HG03342 (cell line): ENCODE data around the gene RHOH.
A peak's percentile ranks its signal among the peaks of the same experiment; 100 is the strongest.

Experiments
- ATAC-seq: cut with Tn5 transposase; IDR thresholded peaks from one replicate; pipeline ENCODE4 v1.9.1; 2021; ENCODE audit warnings: mild to moderate bottlenecking, moderate library complexity; ENCODE audit not compliant: unreplicated experiment

RHOH gene

DNA sequence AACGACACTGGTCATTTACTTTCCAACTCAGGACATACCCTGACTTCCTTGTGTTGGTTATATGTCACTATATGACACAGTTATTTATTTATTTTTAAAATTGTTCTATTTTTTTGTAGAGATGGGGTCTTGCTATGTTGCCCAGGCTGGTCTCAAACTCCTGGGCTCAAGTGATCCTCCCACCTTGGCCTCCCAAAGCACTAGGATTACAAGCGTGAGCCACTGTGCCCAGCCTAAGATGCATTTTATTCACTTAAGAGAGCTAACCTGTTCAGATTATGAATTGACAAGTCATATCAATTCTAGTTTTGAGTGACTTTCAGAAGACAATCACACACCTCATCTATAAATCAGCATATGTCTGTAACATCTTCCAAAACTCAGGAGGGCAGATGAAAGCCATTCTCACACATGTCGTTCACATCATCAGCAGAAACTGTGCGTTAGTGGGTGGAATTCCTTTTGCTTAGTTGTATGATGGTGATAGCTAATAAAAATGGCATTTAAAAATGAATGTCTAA is 9.4 kb upstream of the RHOH start:
- no peak for ATAC-seq

DNA sequence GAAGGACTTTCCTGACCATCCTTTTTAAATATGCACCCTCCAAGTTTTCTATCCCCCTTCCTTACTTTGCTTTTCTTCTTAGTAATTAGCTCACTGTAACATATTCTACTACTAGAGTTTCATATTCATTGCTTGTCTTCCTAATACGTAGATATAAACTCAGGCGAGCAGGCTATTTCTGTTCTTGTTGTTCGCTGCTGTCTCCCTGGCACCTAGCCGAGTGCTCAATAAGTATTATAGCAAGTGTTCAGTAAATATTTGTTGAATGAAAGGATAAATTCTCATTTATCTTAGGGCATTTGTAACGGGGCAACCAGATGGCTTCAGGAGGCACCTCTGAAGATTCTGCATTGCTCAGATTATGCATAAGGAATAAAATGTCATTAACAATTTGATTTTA is 6.8 kb upstream of the RHOH start:
- no peak for ATAC-seq

DNA sequence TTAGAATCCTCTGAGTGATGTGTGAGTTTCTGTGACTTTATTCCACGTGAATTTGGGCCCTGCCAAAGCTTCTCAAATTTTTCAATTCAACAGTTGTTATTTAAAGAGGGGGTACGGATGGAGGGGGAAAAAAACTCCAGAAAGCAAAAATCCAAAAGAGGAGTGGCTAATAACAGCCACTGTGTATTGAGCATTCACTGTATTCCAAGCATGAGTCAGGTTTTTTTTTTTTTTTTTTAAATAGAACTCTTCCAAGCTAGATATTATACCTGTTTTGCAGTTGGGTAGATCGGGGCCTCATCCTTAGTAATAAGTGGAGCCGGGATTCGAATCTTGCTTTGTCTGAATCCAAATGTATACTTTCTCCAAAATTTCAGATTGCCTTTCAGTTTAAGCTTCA is 6.4 kb upstream of the RHOH start:
- no peak for ATAC-seq

DNA sequence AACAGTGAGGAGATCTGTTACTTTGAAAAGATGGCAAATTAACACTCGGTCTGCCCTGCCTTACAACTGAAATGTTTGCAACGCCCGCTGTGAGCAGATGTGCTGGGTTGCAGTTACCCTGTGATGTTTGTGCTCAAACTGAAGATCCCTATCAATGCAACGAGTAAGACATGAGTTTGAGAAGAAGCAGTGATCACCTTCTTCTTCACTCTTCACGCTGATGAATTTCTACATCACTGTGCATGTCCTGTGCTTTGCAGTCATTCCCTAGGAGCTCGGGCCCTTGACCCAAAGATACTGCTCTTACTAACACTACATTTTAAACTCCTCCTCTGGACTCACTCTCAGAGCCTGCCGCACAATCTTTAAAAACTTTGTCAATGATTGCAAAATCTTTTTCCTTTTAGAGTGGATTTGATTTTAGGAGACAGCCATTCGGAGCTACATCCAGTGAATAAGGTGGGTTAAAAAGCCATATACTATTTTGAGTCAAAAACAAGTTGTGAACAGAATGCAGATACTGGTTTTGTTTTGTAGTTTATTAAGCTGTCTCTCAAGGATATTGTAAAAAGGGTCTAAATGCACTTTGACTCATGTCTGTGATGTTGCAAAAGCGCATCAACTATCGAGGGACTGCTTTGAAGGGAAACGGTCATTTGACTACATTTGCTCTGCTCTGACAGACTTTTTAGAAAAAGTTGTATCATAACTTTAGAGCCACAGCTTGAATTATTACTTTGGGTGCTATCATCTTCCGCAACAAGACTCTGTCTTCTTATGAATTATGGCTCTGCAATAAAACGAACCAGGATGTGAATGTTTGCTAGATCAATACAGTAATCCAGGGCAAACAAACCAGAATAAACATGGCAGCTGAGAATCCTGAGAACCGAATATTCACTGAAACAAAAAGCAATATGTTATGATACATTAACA is 5.7 kb upstream of the RHOH start:
- ATAC-seq: no peak

DNA sequence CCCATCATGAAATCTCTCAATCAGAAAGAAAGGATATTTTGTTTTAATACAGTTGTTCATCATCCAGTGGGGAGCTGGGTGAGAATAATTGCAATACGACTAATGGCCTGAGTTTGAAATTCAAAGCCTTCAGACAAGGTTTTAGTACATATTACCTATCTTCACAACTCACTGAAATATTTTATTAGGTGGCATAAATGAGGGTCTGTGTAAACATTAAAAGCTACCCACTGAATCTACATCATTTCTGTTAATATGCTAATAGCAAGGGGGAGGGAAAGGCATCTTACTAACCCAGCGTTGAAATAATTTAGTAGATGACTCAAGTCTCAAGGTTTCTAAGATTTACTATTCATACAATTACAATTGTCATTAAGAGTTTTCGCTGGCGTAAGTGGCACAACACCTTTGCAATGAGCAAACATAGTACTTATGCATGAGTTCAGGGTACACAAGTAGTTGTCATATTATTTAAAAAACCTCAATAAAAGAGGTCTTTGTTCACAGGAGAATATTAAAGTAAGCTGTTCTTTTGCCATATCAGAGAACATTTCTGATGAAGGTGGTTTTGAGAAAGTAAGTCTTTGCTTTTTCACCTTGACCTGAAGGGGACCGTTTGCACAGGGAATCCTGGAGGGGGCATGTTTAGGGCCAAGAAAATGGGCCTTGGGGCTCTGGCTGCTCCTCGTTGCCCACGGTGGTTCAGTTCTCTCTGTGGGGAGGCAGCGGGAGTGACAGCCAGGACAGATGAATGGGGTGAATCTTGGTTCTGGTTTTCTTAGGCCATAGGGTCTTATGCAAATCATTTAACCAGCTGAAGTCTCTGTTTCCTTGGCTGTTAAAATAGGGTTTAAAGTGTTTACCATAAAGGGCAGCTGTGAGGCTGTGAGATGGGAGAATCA is 4.5 kb upstream of the RHOH start:
- ATAC-seq: peak; percentile 25

DNA sequence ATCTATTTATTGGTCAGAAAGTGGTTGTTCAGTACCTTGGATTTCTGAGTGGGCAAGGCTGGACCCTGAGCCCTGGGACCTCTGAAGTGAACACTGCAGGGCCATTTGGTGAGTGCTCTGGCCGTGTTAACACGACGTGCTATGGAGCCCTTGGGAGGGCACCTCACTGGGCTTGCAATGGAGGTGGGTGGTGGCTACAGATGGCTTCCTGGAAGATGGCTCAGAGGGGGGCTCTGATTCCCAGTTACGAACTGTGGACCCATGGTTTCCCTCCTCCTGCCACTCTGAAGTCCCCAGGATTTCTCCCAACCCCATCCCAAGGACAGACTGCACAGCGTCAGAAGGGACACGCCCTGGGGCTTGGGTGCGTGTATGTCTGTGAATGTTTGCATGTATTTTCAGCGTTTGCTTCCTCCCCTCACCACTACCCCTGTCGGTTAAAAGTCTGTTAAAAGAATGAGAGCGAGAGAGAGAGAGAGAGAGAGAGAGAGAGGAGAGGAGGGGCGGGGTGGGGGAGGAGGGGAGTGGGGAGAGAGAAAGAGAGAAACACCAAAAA is 3.7 kb upstream of the RHOH start:
- peak; percentile 36 for ATAC-seq

DNA sequence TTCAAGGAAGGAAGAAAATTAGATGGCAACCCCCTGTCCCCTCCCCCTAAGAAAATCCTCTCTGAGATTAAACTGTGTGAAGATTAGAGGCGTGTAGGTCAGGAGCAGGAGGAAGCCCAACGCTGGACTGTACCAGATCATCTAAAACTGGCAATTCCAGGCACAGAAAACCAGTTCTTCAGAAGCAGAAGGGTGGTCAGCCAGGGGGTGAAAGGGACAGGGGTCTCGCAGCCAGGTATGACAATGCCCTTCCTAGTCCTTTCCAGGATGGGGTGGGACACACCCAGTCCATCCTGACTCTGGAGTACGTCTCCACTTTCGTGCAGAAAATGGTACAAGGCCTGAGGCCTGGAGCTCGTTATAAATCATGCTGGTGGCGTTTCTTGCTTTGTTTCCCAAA is 3.3 kb upstream of the RHOH start:
- ATAC-seq: peak; percentile 3

DNA sequence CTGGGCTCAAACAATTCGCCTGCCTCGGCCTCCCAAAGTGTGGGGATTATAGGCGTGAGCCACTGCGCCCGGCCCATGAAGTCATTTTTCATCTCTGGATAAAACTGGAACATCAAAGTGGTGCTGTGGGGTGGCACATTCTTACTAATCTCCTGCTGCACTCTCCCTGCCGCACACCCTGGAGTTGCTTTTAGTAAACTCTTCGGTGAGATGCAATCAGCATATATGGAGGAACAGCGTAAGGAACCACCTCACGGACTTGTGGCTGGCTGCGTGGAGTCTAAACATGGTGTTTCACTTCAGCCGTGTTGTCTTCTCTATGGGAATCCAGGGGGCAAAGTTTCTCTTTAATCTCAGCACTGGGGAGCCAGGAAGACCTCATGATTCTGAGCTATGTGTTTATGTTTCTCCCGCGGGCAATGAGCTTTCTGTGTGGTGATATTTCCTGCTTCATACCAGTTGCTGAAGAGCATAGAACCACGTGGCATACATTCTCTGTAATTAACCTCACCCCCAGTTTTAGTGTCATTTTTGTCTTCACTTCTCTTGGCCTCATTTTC is 2.1 kb upstream of the RHOH start:
- no peak for ATAC-seq

DNA sequence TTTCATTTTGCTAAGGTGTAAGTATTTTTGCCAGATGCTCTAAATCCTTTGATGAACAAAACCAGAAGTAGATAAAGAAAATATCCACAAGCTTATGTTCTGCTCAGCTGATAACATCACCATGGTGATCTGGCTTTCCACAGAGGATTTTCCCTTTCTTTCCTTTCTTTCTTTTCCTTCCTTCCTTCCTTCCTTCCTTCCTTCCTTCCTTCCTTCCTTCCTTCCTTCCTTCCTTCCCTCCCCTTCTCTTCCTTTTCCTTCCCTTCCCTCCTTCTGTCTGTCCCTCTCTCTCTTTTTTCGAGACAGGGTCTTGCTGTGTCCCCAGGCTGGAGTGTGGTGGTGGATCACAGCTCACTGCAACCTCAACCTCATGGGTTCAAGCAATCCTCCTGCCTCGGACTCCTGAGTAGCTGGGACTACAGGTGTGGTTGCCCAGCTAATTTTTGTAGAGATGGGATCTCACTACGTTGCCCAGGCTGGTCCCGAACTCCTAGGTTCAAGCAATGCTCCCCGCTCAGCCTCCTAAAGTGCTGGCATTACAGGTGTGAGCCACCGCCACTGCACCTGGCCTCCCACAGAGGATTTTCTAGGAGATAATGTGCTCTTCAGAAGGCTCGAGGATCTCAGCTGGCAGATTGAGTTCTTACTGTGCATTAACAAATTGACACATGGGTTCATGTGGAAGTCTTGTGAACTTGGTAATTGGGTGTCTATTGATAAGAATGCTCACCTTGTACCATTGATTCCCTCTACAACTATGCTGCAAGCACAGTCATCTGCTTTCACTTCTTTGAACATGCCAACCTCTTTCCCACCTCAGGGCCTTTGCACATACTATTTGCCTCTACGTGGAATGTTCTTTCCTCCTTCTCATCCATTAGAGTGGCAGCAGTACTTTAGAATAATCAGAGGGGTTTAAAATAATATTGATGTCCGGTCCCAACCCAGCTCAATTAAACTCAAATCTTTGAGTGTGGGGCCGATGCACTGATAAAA is 1.4 kb upstream of the RHOH start:
- ATAC-seq: no peak

DNA sequence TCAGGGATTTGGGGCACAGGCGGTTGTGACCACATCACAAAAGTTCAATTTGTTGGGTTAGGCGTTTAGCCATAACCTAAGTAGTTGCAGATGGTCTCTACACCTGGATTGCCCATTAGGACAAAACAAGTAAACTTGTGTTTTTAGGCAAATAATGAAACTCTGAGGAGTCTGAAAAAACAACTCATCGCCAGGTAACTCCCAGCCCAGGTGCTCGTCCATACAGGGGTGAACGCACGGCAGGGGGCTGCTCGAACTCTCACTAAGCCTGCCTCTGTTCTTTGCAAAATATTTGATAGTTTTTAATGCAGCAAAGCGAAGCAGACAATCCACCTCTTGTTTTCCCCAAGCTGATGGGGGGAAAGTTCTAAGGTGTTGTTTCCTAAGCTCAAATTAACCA is 559 bp upstream of the RHOH start:
- ATAC-seq: no peak

DNA sequence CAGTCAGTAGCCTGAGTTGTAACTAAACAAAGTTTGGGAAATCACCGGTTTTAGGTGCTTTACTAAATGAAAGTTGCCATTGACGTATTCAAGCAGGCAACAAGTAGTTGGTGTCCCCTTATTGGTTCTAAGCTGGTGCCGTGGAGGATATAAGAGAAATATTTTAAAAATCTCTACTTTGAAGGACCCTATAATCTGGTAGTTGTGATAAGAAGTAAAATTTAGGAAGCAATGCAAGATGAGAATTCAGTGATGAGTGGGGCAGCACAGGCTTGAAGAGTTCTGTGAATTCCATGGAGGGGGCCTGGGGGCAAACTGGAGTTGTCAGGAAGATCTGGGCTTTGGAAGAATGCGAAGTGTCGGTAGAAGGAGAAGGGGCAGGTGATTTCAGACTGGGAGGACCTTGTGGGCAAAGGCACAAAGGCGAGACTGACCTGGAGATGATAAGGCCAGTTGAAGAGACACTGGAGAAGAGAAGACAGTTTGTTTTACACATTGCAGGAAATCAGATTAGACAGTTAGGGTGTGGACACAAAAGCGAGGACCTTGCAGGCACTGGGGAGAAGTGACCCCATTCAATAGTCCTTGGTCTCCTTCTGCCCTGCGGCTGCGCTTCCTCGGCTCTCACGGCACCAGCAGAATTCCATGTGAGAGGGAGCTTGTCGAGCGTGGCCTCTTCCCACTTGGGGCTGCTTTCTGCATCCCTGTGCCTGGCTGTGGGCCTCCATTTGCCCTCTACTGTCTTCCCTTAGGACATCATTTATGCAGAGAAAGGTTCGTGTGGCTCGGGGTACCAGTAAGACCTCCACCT is 1.3 kb downstream of the RHOH start:
- no peak for ATAC-seq

DNA sequence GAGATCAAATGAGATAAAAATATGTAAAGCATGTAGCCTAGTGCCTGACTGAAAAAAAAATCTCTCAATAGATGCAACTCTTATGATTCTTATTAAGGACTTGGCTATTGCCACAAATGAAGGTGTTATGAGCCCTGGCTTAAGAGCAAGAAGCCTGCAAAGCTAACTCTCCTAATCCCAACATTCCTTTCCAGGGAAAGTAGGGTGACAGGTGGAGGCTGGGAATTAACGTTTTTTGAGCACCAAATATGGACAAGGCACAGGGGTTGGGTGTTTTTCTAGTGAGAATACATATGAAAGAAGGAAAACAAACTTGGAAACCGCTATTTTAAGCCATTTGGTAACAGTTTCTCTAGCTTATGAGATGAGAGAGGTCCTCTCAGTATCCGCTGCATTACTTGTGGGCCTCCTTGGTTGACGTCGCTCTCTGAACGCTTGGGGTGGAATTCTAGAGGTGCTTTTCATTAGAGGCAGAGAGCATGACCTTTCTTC is 2.4 kb downstream of the RHOH start:
- ATAC-seq: no peak

DNA sequence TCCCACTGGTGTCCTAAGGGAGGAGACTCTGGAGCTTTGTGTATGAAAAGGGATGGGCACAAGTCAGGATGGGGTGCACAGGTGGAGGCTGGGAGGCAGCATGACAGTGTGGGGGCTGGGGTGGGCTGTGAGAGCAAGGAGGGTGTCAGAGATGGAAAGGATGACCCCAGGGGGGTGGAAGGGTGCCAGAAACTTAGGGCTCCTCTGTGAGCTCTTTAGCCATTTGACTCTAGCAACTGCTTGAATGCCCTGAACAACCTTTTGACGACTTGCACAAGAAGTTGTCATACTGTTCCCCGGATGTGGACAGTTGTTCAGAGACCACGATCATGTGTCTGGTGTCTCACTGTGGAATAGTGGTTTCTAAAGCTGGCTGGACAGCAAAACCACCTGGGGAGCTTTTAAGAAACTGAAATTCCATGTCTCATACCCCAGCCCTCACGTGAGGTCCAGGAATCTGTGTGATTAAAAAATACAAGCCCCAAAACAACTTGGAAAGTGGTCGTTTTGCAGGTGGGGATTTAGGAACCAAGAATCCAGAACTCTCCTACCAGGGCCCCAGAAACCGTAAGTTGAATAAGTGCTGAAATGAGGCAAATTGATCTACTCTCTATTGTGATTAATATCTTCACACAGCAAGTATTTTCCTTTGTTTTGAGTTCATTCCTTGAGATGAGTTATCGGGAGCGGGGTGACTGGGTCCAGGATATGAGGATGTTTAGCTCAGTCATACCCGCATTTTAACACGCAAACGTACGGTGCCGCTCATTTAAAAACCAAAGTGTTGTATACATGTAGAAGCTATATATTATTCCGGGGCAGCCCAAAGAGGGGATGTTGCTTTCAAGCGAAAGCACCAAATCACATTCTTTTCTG is 3.4 kb downstream of the RHOH start:
- ATAC-seq: peak; percentile 58

DNA sequence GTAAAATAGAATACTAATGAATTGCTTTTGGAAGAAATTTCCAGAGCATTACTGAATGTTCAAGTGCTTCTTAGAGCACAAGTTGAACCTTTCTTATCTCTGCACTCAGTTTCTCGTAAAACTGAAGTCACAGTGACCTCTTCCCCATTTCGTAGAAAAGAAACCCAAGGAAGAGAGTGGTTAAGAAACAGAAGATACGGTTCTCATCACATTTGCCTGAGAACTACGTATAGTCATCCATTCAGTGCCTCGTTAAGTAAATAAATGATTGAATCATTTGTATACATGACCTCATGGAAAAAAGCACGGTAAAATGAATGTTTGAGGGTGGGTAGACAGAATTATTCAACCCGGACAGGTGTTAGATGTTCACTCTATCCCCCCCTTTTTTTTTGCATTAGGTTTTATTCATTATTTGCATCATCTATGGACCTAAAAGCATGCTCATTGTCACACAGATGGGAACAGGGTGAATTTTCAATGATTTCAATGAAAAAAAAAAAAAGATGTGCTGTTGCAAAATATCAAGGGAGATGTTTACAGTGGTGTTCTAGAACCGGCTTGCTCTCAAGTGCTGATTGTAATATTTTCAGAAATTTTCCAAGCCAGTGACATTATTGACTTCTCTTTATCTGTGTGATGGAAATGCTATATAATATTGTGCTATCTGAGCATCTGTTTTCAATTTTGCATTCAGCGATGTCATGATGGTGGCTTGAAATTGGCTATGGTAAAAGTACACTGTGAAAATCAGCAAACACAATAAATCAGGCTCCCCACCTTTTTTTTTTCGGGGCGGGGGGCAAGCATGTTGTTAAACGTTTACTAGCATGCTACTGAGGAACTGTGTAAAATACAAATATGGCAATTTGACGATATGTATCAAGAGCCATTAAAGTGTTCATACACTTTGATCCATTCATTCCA is 4.3 kb downstream of the RHOH start:
- no peak for ATAC-seq

DNA sequence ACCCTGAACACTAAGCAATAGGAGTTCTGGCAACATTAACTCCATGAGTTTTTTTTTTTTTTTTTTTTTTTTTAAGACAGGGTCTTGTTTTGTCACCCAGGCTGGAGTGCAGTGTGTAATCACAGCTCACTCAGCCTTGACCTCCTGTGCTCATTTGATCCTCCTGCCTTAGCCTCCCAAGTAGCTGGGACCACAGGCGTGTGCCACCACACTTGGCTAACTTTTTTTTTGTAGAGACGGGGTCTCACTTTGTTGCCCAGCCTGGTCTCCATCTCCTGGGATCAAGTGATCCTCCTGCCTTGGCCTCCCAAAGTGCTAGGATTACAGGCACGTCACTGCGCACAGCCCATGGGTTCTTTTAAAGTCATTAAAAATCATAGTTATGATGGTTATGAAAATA is 5.1 kb downstream of the RHOH start:
- no peak for ATAC-seq

DNA sequence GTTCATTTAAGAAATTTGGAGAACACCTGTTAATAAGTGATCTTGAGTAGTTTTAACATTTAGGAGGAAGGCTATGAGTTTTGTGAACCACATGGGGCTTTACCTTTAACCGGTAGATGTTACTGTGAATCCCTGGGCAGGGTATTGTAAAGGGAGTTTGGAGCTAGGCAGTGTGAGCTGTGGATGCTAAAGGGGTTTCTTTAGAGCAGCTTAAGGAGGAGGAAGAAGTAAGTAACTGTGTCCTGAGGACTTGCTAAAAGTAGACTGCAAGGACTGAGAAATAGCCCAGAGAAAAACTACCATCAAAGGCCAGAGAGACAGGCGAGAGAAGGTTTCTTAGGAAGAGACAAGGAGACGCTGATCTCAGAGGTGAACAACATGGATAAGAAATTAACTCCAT is 5.6 kb downstream of the RHOH start:
- no peak for ATAC-seq
